ENCODE data around the gene ATRX.

GRCh38 chrX:77561372-77561771 lies 224.6 kb downstream of the ATRX start:
- TF ChIP-seq CTCF (IDR thresholded peaks at IDR 0.05) (no peak), EP300 (IDR thresholded peaks at IDR 0.05; ENCODE audit: borderline replicate concordance in 1 of 2, low read depth in 1 of 2, low read length in 1 of 2) (no peak), RAD21 (IDR thresholded peaks at IDR 0.05; ENCODE audit: low read length) (no peak), EZH2phosphoT487 (IDR thresholded peaks at IDR 0.05; ENCODE audit: borderline replicate concordance, low read depth) (no peak), CHD2 (IDR thresholded peaks at IDR 0.05; ENCODE audit: low read length, partially characterized antibody) (no peak), REST (IDR thresholded peaks at IDR 0.05; ENCODE audit: low read depth, low read length) (no peak), TAF1 (IDR thresholded peaks at IDR 0.05; ENCODE audit: borderline replicate concordance, low read depth, low read length) (no peak)

All from SK-N-SH (cell line).